GM12878 (cell line): Measurements from ENCODE around the gene UMAD1. TPM values are rescaled to one million over a fixed set of nuclear protein-coding genes. Genes with fewer than 3 reads are reported as not detected.

Experiments used
- ASH2L ChIP-seq: fragments of 300-600, 200-600 bp; sonication (generic); IDR thresholded peaks from 2 replicates; pipeline ENCODE4 v1.6.1; 2017; ENCODE audit warnings: low read depth, mild to moderate bottlenecking, borderline replicate concordance
- BRCA1 ChIP-seq: IDR thresholded peaks from 2 replicates; pipeline ENCODE4 v1.6.1; 2011; ENCODE audit warnings: low read depth, low read length, improper control_type of control experiment
- ESRRA ChIP-seq: IDR thresholded peaks from 2 replicates; pipeline ENCODE4 v1.6.1; 2012; ENCODE audit warnings: mild to moderate bottlenecking, low read length, improper control_type of control experiment
- RAD51 ChIP-seq: fragments of 450-650 bp; IDR thresholded peaks from 2 replicates; pipeline ENCODE4 v1.6.1; 2016; ENCODE audit warnings: moderate library complexity, mild to moderate bottlenecking, inconsistent platforms
- RB1 ChIP-seq: fragments of 450-650 bp; formaldehyde crosslinking; IDR thresholded peaks from 2 replicates; pipeline ENCODE4 v1.6.1; 2017; ENCODE audit warnings: mild to moderate bottlenecking, borderline replicate concordance
- STAT1 ChIP-seq: fragments of 450-650 bp; conservative IDR thresholded peaks from 2 replicates; pipeline ENCODE4 v1.6.1; 2014; ENCODE audit warnings: antibody characterized with exemption, mild to moderate bottlenecking
- SUPT20H ChIP-seq: IDR thresholded peaks from 2 replicates; pipeline ENCODE4 v1.6.1; 2011; ENCODE audit warnings: low read depth, mild to moderate bottlenecking, low read length, moderate library complexity, borderline replicate concordance; ENCODE audit not compliant: control insufficient read depth
- TCF12 ChIP-seq: IDR thresholded peaks from 2 replicates; pipeline ENCODE4 v1.6.1; 2011; ENCODE audit warnings: low read depth, mild to moderate bottlenecking, low read length
- YBX1 ChIP-seq: fragments of 450-650 bp; IDR thresholded peaks from 2 replicates; pipeline ENCODE4 v1.6.1; 2016; ENCODE audit warnings: antibody characterized with exemption
- polyA plus RNA-seq, 11 experiments: library from polyadenylated mRNA; depleted of rRNA in 4 of 11; unstranded in 6 of 11; stranded (reverse) in 5 of 11; fragments of >200 nt; fragmentation: Nextera tagmentation in 4 of 11; fragmentation: Illumina TruSeq in 1 of 11; extraction: Ambion mirVana in 4 of 11; extraction: Trizol in 1 of 11; gene quantifications; 1 replicate in 1 of 11; 2 replicates in 10 of 11; pipeline versions ENCODE4 v1.2.1 to v1.2.3, GENCODE V29; 2011 to 2016; ENCODE audit warnings: inconsistent platforms in 2 of 11, missing spikeins in 2 of 11, low read depth in 1 of 11
- total RNA-seq, 4 experiments: library from RNA; depleted of rRNA in 3 of 4; stranded (reverse); fragments of >200 nt in 3 of 4; fragmentation: Illumina TruSeq in 1 of 4; extraction: Trizol in 1 of 4; gene quantifications; 2 replicates each; pipeline versions ENCODE4 v1.2.1 to v1.2.3, GENCODE V29; 2013 to 2021
- TF ChIP-seq, protein P1 (sequence below): IDR thresholded peaks from 2 replicates; pipeline ENCODE4 v1.6.1; 2012; ENCODE audit warnings: mild to moderate bottlenecking, low read depth, low read length

Gene UMAD1
- total and polyA plus RNA-seq, 10 of the 15 experiments (the other 5 are each of a cell fraction or from before 2014, with no cell fraction given) = 6.0 to 28.6 (median 9.3) TPM

- TF ChIP-seq, protein P1, sequence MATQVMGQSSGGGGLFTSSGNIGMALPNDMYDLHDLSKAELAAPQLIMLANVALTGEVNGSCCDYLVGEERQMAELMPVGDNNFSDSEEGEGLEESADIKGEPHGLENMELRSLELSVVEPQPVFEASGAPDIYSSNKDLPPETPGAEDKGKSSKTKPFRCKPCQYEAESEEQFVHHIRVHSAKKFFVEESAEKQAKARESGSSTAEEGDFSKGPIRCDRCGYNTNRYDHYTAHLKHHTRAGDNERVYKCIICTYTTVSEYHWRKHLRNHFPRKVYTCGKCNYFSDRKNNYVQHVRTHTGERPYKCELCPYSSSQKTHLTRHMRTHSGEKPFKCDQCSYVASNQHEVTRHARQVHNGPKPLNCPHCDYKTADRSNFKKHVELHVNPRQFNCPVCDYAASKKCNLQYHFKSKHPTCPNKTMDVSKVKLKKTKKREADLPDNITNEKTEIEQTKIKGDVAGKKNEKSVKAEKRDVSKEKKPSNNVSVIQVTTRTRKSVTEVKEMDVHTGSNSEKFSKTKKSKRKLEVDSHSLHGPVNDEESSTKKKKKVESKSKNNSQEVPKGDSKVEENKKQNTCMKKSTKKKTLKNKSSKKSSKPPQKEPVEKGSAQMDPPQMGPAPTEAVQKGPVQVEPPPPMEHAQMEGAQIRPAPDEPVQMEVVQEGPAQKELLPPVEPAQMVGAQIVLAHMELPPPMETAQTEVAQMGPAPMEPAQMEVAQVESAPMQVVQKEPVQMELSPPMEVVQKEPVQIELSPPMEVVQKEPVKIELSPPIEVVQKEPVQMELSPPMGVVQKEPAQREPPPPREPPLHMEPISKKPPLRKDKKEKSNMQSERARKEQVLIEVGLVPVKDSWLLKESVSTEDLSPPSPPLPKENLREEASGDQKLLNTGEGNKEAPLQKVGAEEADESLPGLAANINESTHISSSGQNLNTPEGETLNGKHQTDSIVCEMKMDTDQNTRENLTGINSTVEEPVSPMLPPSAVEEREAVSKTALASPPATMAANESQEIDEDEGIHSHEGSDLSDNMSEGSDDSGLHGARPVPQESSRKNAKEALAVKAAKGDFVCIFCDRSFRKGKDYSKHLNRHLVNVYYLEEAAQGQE = no peak
- no peak for TF ChIP-seq BRCA1
- no peak for TF ChIP-seq ASH2L
- no peak for TF ChIP-seq TCF12
- TF ChIP-seq ESRRA = no peak
- TF ChIP-seq RB1 = no peak
- TF ChIP-seq STAT1 = no peak
- TF ChIP-seq RAD51 = no peak
- no peak for TF ChIP-seq YBX1
- no peak for TF ChIP-seq SUPT20H
Measured at GRCh38 chr7:7766671-7767070, 126.1 kb downstream of the UMAD1 start (continued).
